ENCODE measurements around the gene CD5L. TPM values are rescaled to one million over a fixed set of nuclear protein-coding genes. Genes with fewer than 3 reads are reported as not detected.

The CD5L gene
- total RNA-seq, 4 donors from 2014 or later, result 0.40 TPM; not detected in 3

DNA sequence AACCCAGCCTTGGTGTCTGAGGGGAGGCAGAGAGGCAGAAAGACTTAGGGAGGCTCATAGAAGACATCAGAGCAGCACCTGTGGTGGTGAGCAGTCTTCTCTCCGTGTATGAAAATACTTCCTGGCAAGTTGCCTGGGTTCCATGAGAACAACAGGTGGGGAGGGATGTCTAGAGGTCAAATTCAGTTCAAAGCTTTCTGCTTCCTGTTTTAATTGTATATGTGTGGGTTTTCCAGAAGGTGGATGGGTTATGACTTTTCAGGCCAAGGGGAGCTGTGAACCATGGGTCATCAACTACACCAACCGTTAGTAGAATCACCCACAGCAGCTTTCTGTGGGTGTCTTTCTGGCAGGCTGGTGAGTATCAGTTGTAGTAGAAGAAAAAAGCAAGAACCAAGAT, 60.6 kb downstream of the CD5L start:
- Histone ChIP-seq H3K36me3 (no peaks in the 10 kb centered on the region), H3K9me3 (no peaks in the 10 kb centered on the region), H3K27ac (no peak overlapping the region), H3K27me3 (no peaks in the 10 kb centered on the region), H3K4me3 (no peak overlapping the region), H3K4me1 (no peaks in the 10 kb centered on the region)
- ATAC-seq, result no peak
- 38 to 67% methylated on average over 2 of the region's 2 CpGs for WGBS, 2 donors (ENCODE audit: low coverage in 1 of 2)
- TF ChIP-seq EP300 (IDR thresholded peaks at IDR 0.05) (no peak), POLR2A (IDR thresholded peaks at IDR 0.05) (no peak), POLR2AphosphoS5 (IDR thresholded peaks at IDR 0.05) (no peak)
- TF ChIP-seq, protein P1, sequence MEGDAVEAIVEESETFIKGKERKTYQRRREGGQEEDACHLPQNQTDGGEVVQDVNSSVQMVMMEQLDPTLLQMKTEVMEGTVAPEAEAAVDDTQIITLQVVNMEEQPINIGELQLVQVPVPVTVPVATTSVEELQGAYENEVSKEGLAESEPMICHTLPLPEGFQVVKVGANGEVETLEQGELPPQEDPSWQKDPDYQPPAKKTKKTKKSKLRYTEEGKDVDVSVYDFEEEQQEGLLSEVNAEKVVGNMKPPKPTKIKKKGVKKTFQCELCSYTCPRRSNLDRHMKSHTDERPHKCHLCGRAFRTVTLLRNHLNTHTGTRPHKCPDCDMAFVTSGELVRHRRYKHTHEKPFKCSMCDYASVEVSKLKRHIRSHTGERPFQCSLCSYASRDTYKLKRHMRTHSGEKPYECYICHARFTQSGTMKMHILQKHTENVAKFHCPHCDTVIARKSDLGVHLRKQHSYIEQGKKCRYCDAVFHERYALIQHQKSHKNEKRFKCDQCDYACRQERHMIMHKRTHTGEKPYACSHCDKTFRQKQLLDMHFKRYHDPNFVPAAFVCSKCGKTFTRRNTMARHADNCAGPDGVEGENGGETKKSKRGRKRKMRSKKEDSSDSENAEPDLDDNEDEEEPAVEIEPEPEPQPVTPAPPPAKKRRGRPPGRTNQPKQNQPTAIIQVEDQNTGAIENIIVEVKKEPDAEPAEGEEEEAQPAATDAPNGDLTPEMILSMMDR (IDR thresholded peaks at IDR 0.05), result no peak

Small RNA genes lying within 50 kb of the gene (small RNA-seq; reads per million reads assigned to genes)
- 0 reads per million in 4 donors for gene MRPS21P2

Other genes starting within 250 kb of the CD5L start
- gene FCRL4, start 243.7 kb downstream of the CD5L start, total RNA-seq, result under 1 TPM in 1 of 4 donors, not detected in 3; 0.35 TPM
- under 1 TPM in 2 of 4 donors, not detected in 2; 0.12 to 0.35 TPM for gene FCRL3, start 141.0 kb downstream of the CD5L start, total RNA-seq
- under 1 TPM in 1 of 4 donors, not detected in 3; 0.27 TPM for gene FCRL2, start 64.7 kb downstream of the CD5L start, total RNA-seq
- 1 to 10 TPM in 1 of 4 donors, not detected in 3; 1.2 TPM for gene FCRL1, start 21.7 kb downstream of the CD5L start, total RNA-seq
- 10 to 100 TPM; 43.1 to 73.1 (median 48.1) TPM for gene KIRREL1, start 151.8 kb upstream of the CD5L start, total RNA-seq

Data from gastroesophageal sphincter (tissue), 4 donors.